Measurements from ENCODE around the gene GALR3.

The GALR3 gene

GRCh38 chr22:37803639-37804351 is 19.4 kb upstream of the GALR3 start:
- DNase-seq (ENCODE audit: low read depth, low spot score) = no peak
- in situ Hi-C loops (cut with HindIII; ENCODE audit: low sequenced_read_pairs) = no loop called here
- H3K4me3 ChIP-seq (ENCODE audit: low read depth, low read length) = no peak overlapping the region
- TF ChIP-seq, protein P1, sequence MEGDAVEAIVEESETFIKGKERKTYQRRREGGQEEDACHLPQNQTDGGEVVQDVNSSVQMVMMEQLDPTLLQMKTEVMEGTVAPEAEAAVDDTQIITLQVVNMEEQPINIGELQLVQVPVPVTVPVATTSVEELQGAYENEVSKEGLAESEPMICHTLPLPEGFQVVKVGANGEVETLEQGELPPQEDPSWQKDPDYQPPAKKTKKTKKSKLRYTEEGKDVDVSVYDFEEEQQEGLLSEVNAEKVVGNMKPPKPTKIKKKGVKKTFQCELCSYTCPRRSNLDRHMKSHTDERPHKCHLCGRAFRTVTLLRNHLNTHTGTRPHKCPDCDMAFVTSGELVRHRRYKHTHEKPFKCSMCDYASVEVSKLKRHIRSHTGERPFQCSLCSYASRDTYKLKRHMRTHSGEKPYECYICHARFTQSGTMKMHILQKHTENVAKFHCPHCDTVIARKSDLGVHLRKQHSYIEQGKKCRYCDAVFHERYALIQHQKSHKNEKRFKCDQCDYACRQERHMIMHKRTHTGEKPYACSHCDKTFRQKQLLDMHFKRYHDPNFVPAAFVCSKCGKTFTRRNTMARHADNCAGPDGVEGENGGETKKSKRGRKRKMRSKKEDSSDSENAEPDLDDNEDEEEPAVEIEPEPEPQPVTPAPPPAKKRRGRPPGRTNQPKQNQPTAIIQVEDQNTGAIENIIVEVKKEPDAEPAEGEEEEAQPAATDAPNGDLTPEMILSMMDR (IDR thresholded peaks at IDR 0.05; ENCODE audit: low read depth, low read length) = no peak

DNA sequence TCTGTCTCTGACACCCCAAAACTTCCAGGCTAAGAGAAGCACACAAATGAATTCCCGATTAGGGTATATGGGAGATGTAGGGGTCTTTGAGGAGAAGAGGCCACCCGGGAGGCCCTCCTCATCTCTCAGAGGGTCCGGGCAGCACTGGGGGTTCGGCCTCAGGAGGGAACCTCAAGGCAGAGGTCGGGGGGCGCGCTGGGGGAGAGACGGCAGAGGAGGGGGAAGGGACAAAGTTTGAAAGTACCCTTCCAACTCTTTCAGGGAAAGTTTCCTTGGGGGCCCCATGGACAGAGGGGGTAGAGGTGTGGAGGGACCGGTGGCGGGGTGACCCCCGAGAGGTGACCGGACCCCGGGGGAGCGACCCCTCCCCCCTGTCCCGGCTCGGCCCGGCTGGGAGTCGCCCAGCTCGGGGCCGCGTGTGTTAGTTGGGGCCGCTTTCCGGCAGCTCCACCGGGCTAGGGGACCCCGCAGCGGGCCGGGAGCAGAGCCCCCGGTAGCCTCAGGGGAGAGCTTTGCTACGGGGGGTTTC is 18.8 kb upstream of the GALR3 start:
- H3K4me3 ChIP-seq (ENCODE audit: low read depth, low read length) = peak overlapping the region; percentile 69
- no peak for DNase-seq (ENCODE audit: low read depth, low spot score)
- TF ChIP-seq, protein P1 (IDR thresholded peaks at IDR 0.05; ENCODE audit: low read depth, low read length) = no peak
- in situ Hi-C loops (cut with HindIII; ENCODE audit: low sequenced_read_pairs) = no loop called here

DNA sequence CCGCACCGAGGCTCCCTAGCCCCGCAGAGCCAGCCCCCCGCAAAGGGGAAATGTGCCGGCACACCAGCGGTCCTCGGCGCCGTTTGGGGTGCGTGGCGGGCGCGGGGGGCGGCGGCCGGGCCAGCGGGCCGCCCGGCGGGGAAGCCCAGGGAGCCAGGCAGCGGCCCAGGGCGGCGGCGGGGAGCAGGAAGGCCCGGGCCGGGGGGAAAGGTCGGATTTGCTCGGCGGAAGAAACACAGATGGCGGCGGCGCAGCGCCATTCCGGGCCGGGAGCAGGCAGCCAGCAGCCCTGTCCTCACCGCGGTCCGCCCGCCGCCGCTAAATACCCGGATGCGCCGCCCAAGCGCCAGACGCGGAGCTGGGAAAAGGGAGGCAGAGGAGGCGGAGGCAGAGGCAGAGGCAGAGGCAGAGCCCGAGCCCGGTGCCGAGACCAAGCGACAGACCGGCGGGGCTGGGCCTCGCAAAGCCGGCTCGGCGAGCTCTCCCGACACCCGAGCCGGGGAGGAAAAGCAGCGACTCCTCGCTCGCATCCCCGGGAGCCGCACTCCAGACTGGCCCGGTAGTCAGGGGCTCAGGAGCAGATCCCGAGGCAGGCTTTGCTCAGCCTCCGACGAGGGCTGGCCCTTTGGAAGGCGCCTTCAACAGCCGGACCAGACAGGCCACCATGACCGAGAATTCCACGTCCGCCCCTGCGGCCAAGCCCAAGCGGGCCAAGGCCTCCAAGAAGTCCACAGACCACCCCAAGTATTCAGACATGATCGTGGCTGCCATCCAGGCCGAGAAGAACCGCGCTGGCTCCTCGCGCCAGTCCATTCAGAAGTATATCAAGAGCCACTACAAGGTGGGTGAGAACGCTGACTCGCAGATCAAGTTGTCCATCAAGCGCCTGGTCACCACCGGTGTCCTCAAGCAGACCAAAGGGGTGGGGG is 18.0 kb upstream of the GALR3 start:
- peak overlapping the region; percentile 69 for H3K4me3 ChIP-seq (ENCODE audit: low read depth, low read length)
- peak; percentile 85 for DNase-seq (ENCODE audit: low read depth, low spot score)
- in situ Hi-C loops (cut with HindIII; ENCODE audit: low sequenced_read_pairs) = no loop called here
- TF ChIP-seq, protein P1 (IDR thresholded peaks at IDR 0.05; ENCODE audit: low read depth, low read length) = no peak

- peak overlapping the region; percentile 69 for H3K4me3 ChIP-seq (ENCODE audit: low read depth, low read length)
- TF ChIP-seq, protein P1 (IDR thresholded peaks at IDR 0.05; ENCODE audit: low read depth, low read length) = no peak
- DNase-seq (ENCODE audit: low read depth, low spot score) = no peak
- in situ Hi-C loops (cut with HindIII; ENCODE audit: low sequenced_read_pairs) = no loop called here
These were observed 17.3 kb upstream of the GALR3 start for GRCh38 chr22:37805810-37806277.

DNA sequence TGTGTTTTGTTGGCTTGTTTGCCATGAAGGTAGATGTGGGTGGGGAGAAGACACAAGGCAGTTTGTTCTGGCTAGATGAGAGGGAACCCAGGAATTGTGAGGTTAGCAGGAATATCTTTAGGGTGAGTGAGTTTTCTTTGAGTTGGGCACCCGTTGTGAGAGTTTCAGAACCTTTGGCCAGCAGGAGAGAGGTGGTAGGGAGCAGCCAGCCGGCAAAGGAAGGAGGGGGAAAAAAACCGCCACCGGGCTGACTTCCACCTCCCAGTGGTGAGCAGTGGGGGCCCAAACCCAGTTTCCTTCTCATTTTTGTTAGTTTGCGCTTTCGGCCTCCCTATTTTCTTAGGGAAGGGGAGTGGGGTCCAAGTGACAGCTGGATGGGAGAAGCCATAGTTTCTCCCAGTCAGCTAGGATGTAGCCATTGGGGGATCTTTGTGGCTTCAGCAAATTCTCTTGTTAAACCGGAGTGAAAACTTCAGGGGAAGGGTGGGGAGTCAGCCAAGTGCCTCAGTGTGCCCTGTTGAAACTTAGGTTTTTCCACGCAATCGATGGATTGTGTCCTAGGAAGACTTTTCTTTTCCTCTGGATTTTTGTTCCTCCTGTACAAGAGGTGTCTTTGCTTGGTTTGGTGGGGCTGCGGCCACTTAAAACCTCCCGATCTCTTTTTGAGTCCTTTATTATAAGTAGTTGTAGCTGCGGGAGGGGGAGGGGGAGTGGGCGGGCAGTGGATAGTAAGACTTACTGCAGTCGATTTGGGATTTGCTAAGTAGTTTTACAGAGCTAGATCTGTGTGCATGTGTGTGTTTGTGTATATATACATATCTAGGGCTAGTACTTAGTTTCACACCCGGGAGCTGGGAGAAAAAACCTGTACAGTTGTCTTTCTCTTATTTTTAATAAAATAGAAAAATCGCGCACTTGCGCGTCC is 16.5 kb upstream of the GALR3 start:
- in situ Hi-C loops (cut with HindIII; ENCODE audit: low sequenced_read_pairs) = no loop called here
- H3K4me3 ChIP-seq (ENCODE audit: low read depth, low read length) = peak overlapping the region; percentile 69
- TF ChIP-seq, protein P1 (IDR thresholded peaks at IDR 0.05; ENCODE audit: low read depth, low read length) = no peak
- peak; percentile 57 for DNase-seq (ENCODE audit: low read depth, low spot score)

Measured in astrocyte of the spinal cord (primary cell).